Measurements from ENCODE around the gene C1QTNF6.
"Not testable (repeated sequence)": the region's sequence is repeated elsewhere in the genome, so short reads cannot be mapped to it uniquely, and the experiment has no call there.

C1QTNF6 gene

GRCh38 chr22:37202001-37202555 is 14.0 kb upstream of the C1QTNF6 start:
- no peak overlapping the region for H3K4me3 ChIP-seq (ENCODE audit: low read length, poor library complexity, severe bottlenecking)
- no peak for TF ChIP-seq EZH2phosphoT487 (IDR thresholded peaks at IDR 0.05; ENCODE audit: borderline replicate concordance)
- peak; percentile 30 for TF ChIP-seq CTCF (conservative IDR thresholded peaks at IDR 0.05; ENCODE audit: low read length)
- H3K9ac ChIP-seq (ENCODE audit: low read depth, low read length, poor library complexity, severe bottlenecking): peak overlapping the region; percentile 14
- H3K36me3 ChIP-seq (ENCODE audit: insufficient read depth, low read length): no peaks in the 10 kb centered on the region
- H2AFZ ChIP-seq (ENCODE audit: low read length): 0 out of 2 replicates have a peak overlapping the region, but pooled peaks have one; percentile 30
- no peak overlapping the region for H3K4me2 ChIP-seq (ENCODE audit: low read depth, low read length, poor library complexity, severe bottlenecking)
- no peaks in the 10 kb centered on the region for H3F3A ChIP-seq (ENCODE audit: low read depth)
- no peaks in the 10 kb centered on the region for H3K9me3 ChIP-seq (ENCODE audit: insufficient read depth, low read depth, low read length)
- H3K9me2 ChIP-seq (replicated peaks; ENCODE audit: low read depth, low read length): no peaks in the 10 kb centered on the region
- H3K79me2 ChIP-seq (ENCODE audit: insufficient read depth, low read length): peaks cover 8% of the 10 kb centered on the region; the same call in 1 of the 2 replicates
- H3K27me3 ChIP-seq (ENCODE audit: insufficient read depth, low read length, poor library complexity, severe bottlenecking): no peaks in the 10 kb centered on the region
- H3K4me1 ChIP-seq (ENCODE audit: insufficient read depth, low read length, poor library complexity, severe bottlenecking): peaks cover 19% of the 10 kb centered on the region
- no peaks in the 10 kb centered on the region for H4K20me1 ChIP-seq (ENCODE audit: insufficient read depth, low read length, poor library complexity, severe bottlenecking)

GRCh38 chr22:37201443-37201820 is 13.4 kb upstream of the C1QTNF6 start:
- H3K27me3 ChIP-seq (ENCODE audit: insufficient read depth, low read length, poor library complexity, severe bottlenecking); H3K36me3 ChIP-seq (ENCODE audit: insufficient read depth, low read length); H3K4me2 ChIP-seq (ENCODE audit: low read depth, low read length, poor library complexity, severe bottlenecking); H3F3A ChIP-seq (ENCODE audit: low read depth); H3K79me2 ChIP-seq (ENCODE audit: insufficient read depth, low read length); H3K9me2 ChIP-seq (replicated peaks; ENCODE audit: low read depth, low read length); H3K4me3 ChIP-seq (ENCODE audit: low read length, poor library complexity, severe bottlenecking); H4K20me1 ChIP-seq (ENCODE audit: insufficient read depth, low read length, poor library complexity, severe bottlenecking); H3K9me3 ChIP-seq (ENCODE audit: insufficient read depth, low read depth, low read length): not testable (repeated sequence)
- peak overlapping the region; percentile 14 for H3K9ac ChIP-seq (ENCODE audit: low read depth, low read length, poor library complexity, severe bottlenecking)
- peaks cover 16% of the 10 kb centered on the region for H3K4me1 ChIP-seq (ENCODE audit: insufficient read depth, low read length, poor library complexity, severe bottlenecking)
- H2AFZ ChIP-seq (ENCODE audit: low read length): 0 out of 2 replicates have a peak overlapping the region, but pooled peaks have one; percentile 30

DNA sequence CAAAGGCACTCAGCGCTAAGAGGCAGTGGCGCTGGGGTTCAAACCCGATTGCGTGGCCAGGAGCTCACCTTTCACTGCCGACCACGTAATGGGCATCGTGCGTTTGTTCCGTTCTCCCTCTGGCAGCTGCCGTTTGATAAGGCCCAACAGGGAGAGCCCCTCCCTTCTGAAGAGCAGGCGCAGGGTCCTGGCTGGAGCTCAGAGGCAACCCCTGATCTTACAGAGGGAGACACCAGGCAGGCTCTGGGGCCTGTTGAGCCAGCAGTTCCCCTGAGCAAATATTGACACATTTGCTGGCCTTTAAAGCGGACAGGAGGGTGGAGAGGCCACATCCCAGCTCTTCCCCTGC is 11.7 kb upstream of the C1QTNF6 start:
- no peaks in the 10 kb centered on the region for H3K9me3 ChIP-seq (ENCODE audit: insufficient read depth, low read depth, low read length)
- H3K4me3 ChIP-seq (ENCODE audit: low read length, poor library complexity, severe bottlenecking): no peak overlapping the region
- peak overlapping the region; percentile 94 for H2AFZ ChIP-seq (ENCODE audit: low read length)
- peaks cover 16% of the 10 kb centered on the region for H3K4me1 ChIP-seq (ENCODE audit: insufficient read depth, low read length, poor library complexity, severe bottlenecking)
- H3K36me3 ChIP-seq (ENCODE audit: insufficient read depth, low read length): no peaks in the 10 kb centered on the region
- H3F3A ChIP-seq (ENCODE audit: low read depth): no peaks in the 10 kb centered on the region
- H3K79me2 ChIP-seq (ENCODE audit: insufficient read depth, low read length): peaks cover 8% of the 10 kb centered on the region; the same call in 1 of the 2 replicates
- H3K4me2 ChIP-seq (ENCODE audit: low read depth, low read length, poor library complexity, severe bottlenecking): peak overlapping the region; percentile 37
- no peaks in the 10 kb centered on the region for H3K27me3 ChIP-seq (ENCODE audit: insufficient read depth, low read length, poor library complexity, severe bottlenecking)
- no peaks in the 10 kb centered on the region for H4K20me1 ChIP-seq (ENCODE audit: insufficient read depth, low read length, poor library complexity, severe bottlenecking)
- no peaks in the 10 kb centered on the region for H3K9me2 ChIP-seq (replicated peaks; ENCODE audit: low read depth, low read length)
- peak overlapping the region; percentile 59 for H3K9ac ChIP-seq (ENCODE audit: low read depth, low read length, poor library complexity, severe bottlenecking)
- TF ChIP-seq EZH2phosphoT487 (IDR thresholded peaks at IDR 0.05; ENCODE audit: borderline replicate concordance) (no peak), CTCF (conservative IDR thresholded peaks at IDR 0.05; ENCODE audit: low read length) (no peak)

DNA sequence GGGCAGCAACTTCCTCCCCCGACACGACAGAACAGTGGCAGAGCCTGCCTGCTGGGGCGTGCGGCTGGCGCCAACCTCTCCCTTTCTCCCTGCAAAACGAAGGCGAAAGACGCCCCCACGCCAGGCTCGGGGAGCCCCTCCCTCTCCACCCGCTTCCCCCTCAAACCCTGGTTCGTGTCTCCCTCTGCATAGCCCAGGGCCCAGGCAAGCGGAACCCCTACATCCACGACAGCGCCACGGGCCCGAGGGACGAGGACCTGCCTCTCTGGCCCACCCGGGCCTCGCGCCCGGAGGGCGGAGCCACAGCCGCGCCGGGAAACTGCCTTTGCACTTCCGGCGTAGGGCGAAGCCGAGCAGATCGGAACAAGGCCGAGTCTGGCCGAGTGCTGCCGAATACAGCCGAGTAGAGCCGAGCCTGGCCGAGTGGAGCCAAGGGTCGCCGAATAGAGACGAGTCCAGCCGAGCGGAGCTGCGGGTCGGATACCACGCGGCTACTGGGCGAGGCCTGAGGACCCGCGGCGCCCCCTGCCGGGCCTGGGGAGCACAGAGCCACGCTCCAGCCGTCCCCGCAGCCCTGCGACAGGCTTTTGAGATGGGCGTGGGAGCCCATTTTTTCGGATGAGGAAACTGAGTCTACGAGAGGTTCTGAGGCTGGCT is 11.2 kb upstream of the C1QTNF6 start:
- Histone ChIP-seq H4K20me1 (ENCODE audit: insufficient read depth, low read length, poor library complexity, severe bottlenecking) (no peaks in the 10 kb centered on the region), H3K27me3 (ENCODE audit: insufficient read depth, low read length, poor library complexity, severe bottlenecking) (no peaks in the 10 kb centered on the region), H2AFZ (ENCODE audit: low read length) (peak overlapping the region; percentile 94), H3K4me1 (ENCODE audit: insufficient read depth, low read length, poor library complexity, severe bottlenecking) (peaks cover 16% of the 10 kb centered on the region), H3K4me3 (ENCODE audit: low read length, poor library complexity, severe bottlenecking) (peak overlapping the region; percentile 97), H3K9ac (ENCODE audit: low read depth, low read length, poor library complexity, severe bottlenecking) (peak overlapping the region; percentile 97), H3F3A (ENCODE audit: low read depth) (no peaks in the 10 kb centered on the region), H3K9me3 (ENCODE audit: insufficient read depth, low read depth, low read length) (no peaks in the 10 kb centered on the region), H3K79me2 (ENCODE audit: insufficient read depth, low read length) (peaks cover 8% of the 10 kb centered on the region; the same call in 1 of the 2 replicates), H3K4me2 (ENCODE audit: low read depth, low read length, poor library complexity, severe bottlenecking) (peak overlapping the region; percentile 70), H3K9me2 (replicated peaks; ENCODE audit: low read depth, low read length) (no peaks in the 10 kb centered on the region), H3K36me3 (ENCODE audit: insufficient read depth, low read length) (no peaks in the 10 kb centered on the region)
- TF ChIP-seq CTCF (conservative IDR thresholded peaks at IDR 0.05; ENCODE audit: low read length) (peak; percentile 72), EZH2phosphoT487 (IDR thresholded peaks at IDR 0.05; ENCODE audit: borderline replicate concordance) (no peak)

Data from Loucy (cell line).